G401.6 (cell line): Measurements from ENCODE around the gene ARHGEF37.
A peak's percentile ranks its signal among the peaks of the same experiment; 100 is the strongest.
"Not testable (repeated sequence)": the region's sequence is repeated elsewhere in the genome, so short reads cannot be mapped to it uniquely, and the experiment has no call there.

Experiments
- FAIRE-seq: peaks from 2 replicates; lab custom pipeline; 2012; peaks lifted over from hg19 to GRCh38; lab: Jason Lieb, UNC

ARHGEF37 gene, protein sequence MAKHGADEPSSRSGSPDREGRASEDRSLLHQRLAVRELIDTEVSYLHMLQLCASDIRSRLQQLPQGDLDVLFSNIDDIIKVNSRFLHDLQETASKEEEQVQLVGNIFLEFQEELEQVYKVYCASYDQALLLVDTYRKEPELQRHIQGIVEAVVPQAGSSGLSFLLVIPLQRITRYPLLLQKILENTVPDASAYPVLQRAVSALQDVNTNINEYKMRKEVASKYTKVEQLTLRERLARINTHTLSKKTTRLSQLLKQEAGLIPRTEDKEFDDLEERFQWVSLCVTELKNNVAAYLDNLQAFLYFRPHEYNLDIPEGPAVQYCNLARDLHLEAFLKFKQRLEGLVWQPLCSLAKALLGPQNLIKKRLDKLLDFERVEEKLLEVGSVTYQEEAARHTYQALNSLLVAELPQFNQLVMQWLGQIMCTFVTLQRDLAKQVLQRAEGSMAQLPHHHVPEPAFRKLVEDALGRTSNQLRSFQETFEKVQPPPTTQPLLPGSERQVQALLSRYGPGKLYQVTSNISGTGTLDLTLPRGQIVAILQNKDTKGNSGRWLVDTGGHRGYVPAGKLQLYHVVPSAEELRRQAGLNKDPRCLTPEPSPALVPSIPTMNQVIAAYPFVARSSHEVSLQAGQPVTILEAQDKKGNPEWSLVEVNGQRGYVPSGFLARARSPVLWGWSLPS

DNA sequence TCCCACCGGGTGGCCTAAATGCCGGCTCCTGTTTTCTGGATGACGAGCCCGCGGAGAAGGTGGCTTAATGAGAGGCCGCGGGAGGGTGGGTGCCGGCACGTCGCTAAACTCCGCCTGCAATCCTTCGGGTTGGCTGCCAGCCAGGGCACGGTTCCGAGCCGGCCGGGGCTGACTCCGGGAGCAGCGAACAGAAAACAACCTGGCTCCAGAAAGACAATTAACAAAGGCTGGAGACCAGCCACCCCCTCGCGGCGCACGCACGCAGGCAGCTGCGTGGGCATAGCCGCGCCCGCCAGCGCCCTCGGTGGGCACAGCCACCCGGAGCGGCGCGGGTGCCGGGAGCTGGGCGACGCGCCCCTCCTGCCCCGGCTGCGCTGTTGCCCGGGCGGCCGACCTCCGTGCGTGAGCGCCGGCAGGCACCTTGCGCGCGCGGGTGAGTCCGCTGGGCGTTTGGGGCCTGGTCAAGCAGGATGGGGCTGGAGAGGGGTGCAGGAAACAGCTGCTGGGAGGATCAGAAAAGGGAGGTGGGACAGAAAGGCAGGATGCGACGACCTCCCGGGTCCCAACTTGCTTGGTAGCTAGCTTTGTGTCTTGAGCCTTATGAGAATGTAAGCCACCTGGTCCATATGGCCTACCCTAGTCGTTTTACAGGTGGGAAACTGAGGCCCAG lies at the start of gene ARHGEF37:
Gene ARHGEF37 (plus strand): TSS at position 307 of the 670 bp plus-strand sequence. CDS start 16,272 bp downstream, outside the sequence.
- no peak for FAIRE-seq

GRCh38 chr5:149532413-149532812 lies 48.9 kb upstream of the ARHGEF37 start:
- no peak for FAIRE-seq

DNA sequence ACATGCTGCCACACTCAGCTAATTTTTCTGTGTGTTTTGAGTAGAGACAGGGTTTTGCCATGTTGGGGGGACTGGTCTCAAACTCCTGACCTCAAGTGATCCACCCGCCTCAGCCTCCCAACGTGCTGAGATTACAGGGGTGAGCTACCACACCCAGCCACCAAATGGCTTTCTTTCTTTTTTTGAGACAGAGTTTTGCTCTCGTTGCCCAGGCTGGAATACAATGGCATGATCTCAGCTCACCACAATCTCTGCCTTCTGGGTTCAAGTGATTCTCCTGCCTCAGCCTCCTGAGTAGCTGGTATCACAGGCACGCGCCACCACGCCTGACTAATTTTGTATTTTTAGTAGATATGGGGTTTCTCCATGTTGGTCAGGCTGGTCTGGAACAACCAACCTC lies 45.5 kb upstream of the ARHGEF37 start:
- FAIRE-seq, result not testable (repeated sequence)

DNA sequence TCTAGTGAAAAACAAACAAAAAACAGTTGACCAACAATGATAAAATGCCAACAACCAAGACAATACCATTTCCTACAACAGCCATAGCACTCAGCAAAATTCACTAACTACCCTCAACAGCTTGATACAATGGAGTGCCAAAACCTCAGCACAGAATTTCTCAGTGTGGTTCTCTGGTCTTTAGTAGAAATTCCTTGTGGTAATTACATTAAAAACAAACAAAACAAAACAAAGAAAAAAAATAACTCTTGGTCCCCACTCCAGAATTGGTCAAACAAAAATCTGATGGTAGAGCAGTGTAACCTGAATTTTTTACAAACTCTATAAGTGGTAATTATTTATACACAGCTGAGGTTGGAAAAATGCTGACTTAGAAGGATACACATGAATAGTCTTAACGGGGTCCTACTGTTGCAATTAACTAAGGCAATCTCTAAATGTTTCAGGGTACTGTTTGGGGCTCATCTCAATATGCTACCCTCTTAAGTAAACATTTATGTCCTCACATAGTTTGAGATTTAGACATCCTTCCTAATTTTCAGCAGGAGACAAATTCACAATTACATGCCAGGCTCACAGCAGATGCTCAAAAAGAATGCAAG lies 43.8 kb upstream of the ARHGEF37 start:
- no peak for FAIRE-seq

GRCh38 chr5:149540089-149540488 lies 41.2 kb upstream of the ARHGEF37 start:
- no peak for FAIRE-seq

GRCh38 chr5:149541893-149542292 lies 39.4 kb upstream of the ARHGEF37 start:
- FAIRE-seq, result no peak

DNA sequence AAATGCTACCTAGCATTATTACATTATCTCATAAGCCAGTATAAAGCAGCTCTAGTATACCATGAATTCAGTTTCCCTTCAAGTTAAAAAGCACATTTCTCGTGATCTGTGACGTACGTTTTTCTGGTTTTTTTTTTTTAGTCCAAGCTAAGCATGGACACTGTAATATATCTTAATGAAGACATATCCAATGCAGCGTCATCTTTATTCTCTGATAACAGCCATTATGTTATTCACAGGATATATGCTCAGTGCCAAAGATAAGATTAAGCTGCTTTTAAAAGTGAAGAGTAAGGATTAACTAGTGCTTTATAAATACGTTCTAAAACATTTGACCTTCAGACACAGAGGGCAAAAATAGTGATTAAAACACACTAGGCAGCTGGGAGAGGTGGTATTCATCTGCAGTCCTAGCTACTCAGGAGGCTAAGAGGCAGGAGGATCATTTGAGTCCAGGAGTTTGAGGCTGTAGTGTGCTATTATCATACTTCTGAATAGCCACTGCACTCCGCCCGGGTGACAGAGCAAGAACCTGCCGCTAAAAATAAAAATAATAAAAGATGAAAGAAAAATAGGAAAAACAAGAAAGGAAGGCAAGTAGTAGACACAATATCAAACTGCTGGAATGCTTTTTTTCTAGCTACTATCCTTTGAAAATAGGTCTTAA lies 37.8 kb upstream of the ARHGEF37 start:
- FAIRE-seq, result no peak

DNA sequence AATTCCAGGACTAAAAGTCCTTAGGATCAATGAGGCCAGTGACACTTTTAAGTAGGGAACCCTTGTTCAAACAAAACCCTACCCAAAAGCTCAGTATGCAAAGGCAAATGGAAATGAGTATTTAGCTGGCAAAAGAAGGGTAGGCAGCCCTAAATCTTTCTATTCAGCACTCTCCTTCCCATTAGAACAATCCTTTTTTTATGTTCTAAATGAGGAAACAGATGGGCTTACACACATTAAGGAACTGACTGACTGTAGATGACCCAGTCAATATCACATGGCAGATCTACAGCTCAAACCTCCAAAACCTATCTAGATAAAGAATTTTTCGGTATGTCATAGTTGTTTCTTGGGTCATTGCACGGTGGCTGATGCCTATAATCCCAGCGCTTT lies 37.3 kb upstream of the ARHGEF37 start:
- no peak for FAIRE-seq

DNA sequence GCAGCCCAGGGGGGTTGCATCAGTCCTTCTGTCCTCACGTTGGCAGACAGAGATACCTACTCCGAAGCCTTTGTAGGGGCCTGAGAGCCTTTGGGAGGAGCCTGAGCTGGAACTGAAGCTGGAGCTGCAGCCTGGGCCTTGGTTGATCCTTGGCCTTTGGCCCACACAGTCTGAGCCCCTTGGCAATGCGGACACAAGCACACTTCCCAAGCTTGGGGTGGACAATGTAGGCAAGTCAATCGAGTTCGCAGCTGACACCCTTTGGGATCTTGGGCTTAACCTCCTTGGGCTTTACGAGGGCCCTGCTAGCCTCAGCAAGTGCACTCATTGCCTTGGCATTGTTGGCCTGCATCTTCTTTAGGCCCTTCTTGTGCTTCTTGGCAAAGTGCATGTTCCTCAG lies 36.0 kb upstream of the ARHGEF37 start:
- no peak for FAIRE-seq

DNA sequence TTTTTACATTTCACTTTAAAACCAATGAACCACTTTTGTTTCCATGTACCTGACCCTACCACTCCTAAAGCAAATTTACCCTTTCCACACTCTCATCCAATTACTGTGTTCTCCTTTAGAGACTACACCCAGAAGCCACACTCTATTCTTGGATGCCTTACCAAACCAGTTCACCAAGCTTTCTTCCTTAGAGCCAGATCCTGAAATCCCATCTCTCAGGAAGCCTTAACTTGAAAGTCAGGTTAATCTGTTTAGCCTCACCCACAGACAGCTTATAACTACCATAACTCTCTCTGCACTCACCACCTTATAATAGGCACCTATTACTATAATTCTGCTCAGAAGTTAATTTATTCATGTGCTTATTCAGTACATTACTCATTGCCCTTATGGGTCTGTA lies 34.3 kb upstream of the ARHGEF37 start:
- FAIRE-seq, result no peak

- FAIRE-seq, result no peak
These were observed 31.6 kb upstream of the ARHGEF37 start for GRCh38 chr5:149549461-149550267.

GRCh38 chr5:149550268-149550583 lies 31.1 kb upstream of the ARHGEF37 start:
- no peak for FAIRE-seq

DNA sequence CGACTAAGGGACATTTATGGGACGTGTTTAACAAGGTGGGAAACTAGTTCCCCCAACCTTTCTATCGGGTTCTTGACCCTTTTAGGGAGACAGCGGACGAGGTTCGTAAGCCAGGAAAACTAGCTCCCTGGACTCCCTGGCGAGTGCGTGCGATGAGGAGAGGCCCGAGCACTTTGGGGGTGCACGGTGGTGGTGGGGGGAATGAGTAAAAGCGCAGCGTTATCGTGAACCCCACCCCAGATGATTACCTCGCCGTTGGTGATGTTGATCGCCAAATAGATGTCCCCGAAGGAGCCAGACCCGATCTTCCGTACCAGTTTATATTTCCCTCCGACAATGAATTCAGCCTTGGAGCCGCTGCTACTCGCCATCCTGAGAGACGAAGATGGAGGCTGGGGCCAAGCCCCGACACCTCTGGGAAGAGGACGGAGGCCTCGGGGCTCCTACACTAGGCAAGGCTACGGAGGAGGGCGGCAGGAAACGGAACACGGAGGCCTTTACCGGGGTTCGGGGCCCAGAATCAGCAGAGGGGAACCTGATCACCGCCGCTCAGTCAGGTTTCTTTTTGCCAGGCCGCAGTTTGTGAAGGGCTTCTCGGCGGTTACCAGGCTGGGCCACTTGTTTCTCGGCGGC lies 30.6 kb upstream of the ARHGEF37 start:
- no peak for FAIRE-seq

DNA sequence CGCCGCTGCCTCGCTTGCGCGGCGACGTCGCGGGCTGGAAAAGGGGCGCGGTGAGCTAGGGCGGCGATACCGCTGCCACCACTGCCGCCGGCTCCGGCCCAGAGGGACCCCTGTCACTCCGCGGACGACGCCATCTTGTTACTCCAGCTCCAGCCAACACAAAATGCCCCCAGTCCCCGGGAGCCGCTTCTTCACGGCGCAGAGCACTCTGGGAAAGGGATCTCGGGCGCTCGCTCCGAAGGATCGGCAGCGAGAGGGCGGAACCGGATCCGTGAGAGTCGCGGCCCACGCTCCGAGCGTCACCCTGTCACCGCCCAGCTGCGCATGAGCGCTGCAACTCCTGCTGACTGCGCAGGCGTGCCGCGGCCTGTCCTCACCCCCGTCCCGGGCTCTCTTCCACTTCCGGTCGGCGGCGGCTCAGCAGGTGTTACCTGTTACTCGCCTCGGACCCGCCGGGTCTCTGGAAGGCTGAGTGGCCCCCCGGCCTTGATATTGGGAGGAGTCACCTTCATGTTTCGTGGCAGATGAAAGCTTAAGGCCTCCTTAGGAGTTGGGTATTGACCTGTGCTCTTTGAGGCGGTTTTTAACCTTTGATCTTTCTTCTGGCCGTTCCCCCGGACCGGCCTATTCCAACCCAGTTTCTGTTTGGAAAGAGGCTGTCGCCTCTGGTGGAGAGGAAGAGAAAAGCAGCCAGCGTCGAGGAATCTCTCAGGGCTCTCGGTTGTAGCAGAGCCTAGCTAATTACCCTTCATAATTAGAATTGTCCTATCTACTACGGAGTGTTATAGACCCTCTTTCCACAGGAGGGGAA lies 29.9 kb upstream of the ARHGEF37 start, which contains the start of gene CSNK1A1:
Gene CSNK1A1 (minus strand): TSS at position 213 of the 811 bp plus-strand sequence. CDS start 475 bp downstream, outside the sequence.
- peak; percentile 97 for FAIRE-seq

GRCh38 chr5:149552038-149552494 lies 29.2 kb upstream of the ARHGEF37 start:
- FAIRE-seq, result no peak

DNA sequence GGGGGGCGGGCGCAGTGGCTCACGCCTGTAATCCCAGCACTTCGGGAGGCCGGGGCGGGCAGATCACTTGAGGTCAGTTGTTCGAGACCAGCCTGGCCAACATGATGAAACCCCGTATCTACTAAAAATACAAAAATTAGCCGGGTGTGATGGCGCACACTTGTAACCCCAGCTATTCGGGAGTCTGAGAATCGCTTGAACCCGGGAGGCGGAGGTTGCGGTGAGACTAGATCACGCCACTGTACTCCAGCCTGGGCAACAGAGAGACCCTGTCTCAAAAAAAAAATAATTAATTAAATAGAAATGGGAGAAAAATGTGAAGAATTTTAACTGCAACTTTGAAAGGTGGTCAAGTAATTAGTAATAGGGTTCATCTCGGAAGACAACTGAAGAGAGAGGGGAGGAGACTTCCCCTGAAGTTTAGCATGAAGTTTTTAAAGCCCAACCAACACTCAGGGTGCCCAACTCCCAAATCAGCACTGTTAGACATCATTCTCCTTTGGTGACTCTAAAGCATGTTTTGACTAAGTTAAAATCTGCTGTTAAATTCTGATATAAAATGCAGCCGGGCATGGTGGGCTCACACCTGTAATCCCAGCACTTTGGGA lies 28.6 kb upstream of the ARHGEF37 start:
- no peak for FAIRE-seq

- FAIRE-seq, result no peak
These were observed 21.6 kb upstream of the ARHGEF37 start for GRCh38 chr5:149559706-149560105.

DNA sequence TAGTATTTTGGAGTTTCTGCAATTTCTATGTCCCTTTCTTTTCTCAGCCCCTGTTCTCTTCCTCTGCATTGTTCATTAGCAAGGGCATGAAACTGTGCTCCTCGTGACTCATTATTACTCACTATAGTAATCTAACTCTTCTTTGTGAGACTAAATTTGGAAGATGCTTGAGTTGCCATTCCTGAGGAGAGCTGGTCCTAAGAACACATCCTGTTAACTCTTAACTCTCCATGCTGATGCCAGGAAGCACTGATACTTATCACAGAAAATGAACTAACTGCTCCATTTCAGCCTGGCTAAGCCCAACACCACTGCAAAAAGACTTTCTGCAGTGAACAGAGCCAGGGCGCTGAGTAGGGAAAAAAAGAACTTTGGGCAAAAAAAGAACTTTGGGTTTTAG lies 19.4 kb upstream of the ARHGEF37 start:
- peak; percentile 88 for FAIRE-seq

DNA sequence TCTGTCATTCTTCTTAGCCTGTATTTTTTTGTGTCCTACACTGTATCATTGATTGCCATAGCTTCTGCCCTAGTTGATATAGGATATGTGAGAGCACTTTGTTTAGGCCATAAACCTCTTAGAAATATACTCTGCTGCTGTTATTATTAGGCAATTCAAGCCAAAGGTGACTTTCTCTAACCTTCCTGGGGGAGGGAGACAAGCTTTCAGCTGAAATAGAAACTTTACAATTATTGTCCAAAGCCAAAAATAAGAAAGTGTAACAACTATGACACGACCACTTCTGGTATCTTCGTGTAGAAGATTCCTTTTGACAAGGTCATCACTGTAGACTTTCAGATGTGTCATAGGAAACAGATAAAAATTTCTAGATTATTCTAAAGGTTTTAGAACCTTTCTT lies 17.8 kb upstream of the ARHGEF37 start:
- FAIRE-seq, result no peak
